ENCODE data around the gene TSG101.

The TSG101 gene

GRCh38 chr11:18526521-18527296 is at the start of gene TSG101:
Gene TSG101 (minus strand): TSS chr11:18526942. CDS start chr11:18526816, 126 bp downstream.
- DNase-seq (ENCODE audit: low read depth in 2 of 2) = peak; percentile 91 to 94

GRCh38 chr11:18575361-18575760 is 48.6 kb upstream of the TSG101 start:
- no peak for DNase-seq (ENCODE audit: low read depth in 2 of 2)

- no peak for DNase-seq (ENCODE audit: low read depth in 2 of 2)
Measured at GRCh38 chr11:18567081-18567480, 40.3 kb upstream of the TSG101 start.

- DNase-seq (ENCODE audit: low read depth in 2 of 2) = no peak
Measured at GRCh38 chr11:18566406-18566805, 39.7 kb upstream of the TSG101 start.

- DNase-seq (ENCODE audit: low read depth in 2 of 2) = no peak
Measured at GRCh38 chr11:18564149-18564548, 37.4 kb upstream of the TSG101 start.

- DNase-seq (ENCODE audit: low read depth in 2 of 2) = no peak
Measured at GRCh38 chr11:18563090-18563730, 36.5 kb upstream of the TSG101 start.

GRCh38 chr11:18548001-18548400 is 21.3 kb upstream of the TSG101 start:
- no peak for DNase-seq (ENCODE audit: low read depth in 2 of 2)

GRCh38 chr11:18540207-18541009 is 13.7 kb upstream of the TSG101 start:
- no peak for DNase-seq (ENCODE audit: low read depth in 2 of 2)

GRCh38 chr11:18536209-18536608 is 9.5 kb upstream of the TSG101 start:
- DNase-seq (ENCODE audit: low read depth in 2 of 2) = no peak

GRCh38 chr11:18534245-18534644 is 7.5 kb upstream of the TSG101 start:
- DNase-seq (ENCODE audit: low read depth in 2 of 2) = no peak

GRCh38 chr11:18533365-18533764 is 6.6 kb upstream of the TSG101 start:
- no peak for DNase-seq (ENCODE audit: low read depth in 2 of 2)

GRCh38 chr11:18527512-18527911 is 770 bp upstream of the TSG101 start:
- no peak for DNase-seq (ENCODE audit: low read depth in 2 of 2)

GRCh38 chr11:18526130-18526520 is 617 bp downstream of the TSG101 start:
- no peak for DNase-seq (ENCODE audit: low read depth in 2 of 2)

GRCh38 chr11:18524248-18524647 is 2.5 kb downstream of the TSG101 start:
- no peak for DNase-seq (ENCODE audit: low read depth in 2 of 2)

- DNase-seq (ENCODE audit: low read depth in 2 of 2) = no peak
Measured at GRCh38 chr11:18523084-18523483, 3.7 kb downstream of the TSG101 start.

GRCh38 chr11:18522388-18522787 is 4.4 kb downstream of the TSG101 start:
- DNase-seq (ENCODE audit: low read depth in 2 of 2) = no peak

- no peak for DNase-seq (ENCODE audit: low read depth in 2 of 2)
Measured at GRCh38 chr11:18521122-18521521, 5.6 kb downstream of the TSG101 start.

GRCh38 chr11:18502352-18502751 is 24.4 kb downstream of the TSG101 start:
- DNase-seq (ENCODE audit: low read depth in 2 of 2) = no peak

GRCh38 chr11:18501629-18502028 is 25.1 kb downstream of the TSG101 start:
- DNase-seq (ENCODE audit: low read depth in 2 of 2) = no peak

GRCh38 chr11:18498039-18498438 is 28.7 kb downstream of the TSG101 start:
- no peak for DNase-seq (ENCODE audit: low read depth in 2 of 2)

GRCh38 chr11:18495703-18496102 is 31.0 kb downstream of the TSG101 start:
- no peak for DNase-seq (ENCODE audit: low read depth in 2 of 2)

- no peak for DNase-seq (ENCODE audit: low read depth in 2 of 2)
Measured at GRCh38 chr11:18495271-18495670, 31.5 kb downstream of the TSG101 start.

- no peak for DNase-seq (ENCODE audit: low read depth in 2 of 2)
Measured at GRCh38 chr11:18493310-18493709, 33.4 kb downstream of the TSG101 start.

Data from stimulated activated CD8-positive, alpha-beta memory T cell treated with anti-CD3 and anti-CD28 coated beads, Interleukin-2, amount 100 ng/mL, for 48 hours (primary cell).